A549 treated with GW870086 at 1 μM for 4 hours (cell line): Measurements from ENCODE around the gene USP17L15. TPM values are rescaled to one million over a fixed set of nuclear protein-coding genes. Genes with fewer than 3 reads are reported as not detected.

Experiments
- total RNA-seq: library from RNA; stranded (reverse); fragments of 200-300 nt; extraction: Qiagen RNA extraction; gene quantifications from 5 replicates; pipeline ENCODE4 v1.2.3, GENCODE V29; 2022; ENCODE audit warnings: low read depth

Gene USP17L15
- total RNA-seq: not detected in 5 replicates

GRCh38 chr4:9234085-9234484 is at the start of gene USP17L15:
Gene USP17L15 (plus strand): TSS chr4:9234385. CDS start chr4:9234385, 0 bp downstream.

DNA sequence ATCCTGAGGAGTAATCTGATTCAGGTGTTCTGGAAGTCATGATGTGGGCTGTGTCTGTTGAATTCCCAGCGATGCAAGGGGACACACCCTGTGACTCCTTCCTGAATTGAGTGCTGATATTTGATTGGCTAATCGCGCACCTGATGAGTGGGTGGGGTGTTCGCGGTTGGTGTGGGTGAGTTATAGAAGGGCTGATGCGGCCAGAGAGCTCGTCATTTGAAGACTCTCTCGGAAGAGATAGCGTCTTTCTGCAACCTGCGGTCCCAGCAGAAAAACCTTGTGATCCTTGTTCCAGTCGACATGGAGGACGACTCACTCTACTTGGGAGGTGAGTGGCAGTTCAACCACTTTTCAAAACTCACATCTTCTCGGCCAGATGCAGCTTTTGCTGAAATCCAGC is 23.8 kb upstream of the USP17L15 start, which contains the start of gene USP17L10:
USP17L10 (plus strand) TSS at position 301 of the 400 bp plus-strand sequence; CDS start at position 301, 0 bp downstream.

GRCh38 chr4:9215105-9215504 is 19.1 kb upstream of the USP17L15 start, which contains the start of gene USP17L11:
Gene USP17L11 (plus strand): TSS chr4:9215405. CDS start chr4:9215405, 0 bp downstream.

GRCh38 chr4:9219852-9220251 is 14.3 kb upstream of the USP17L15 start, which contains the start of gene USP17L12:
Gene USP17L12 (plus strand): TSS chr4:9220152. CDS start chr4:9220152, 0 bp downstream.

DNA sequence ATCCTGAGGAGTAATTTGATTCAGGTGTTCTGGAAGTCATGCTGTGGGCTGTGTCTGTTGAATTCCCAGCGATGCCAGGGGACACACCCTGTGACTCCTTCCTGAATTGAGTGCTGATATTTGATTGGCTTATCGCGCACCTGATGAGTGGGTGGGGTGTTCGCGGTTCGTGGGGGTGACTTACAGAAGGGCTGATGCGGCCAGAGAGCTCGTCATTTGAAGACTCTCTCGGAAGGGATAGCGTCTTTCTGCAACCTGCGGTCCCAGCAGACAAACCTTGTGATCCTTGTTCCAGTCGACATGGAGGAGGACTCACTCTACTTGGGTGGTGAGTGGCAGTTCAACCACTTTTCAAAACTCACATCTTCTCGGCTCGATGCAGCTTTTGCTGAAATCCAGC is 9.6 kb upstream of the USP17L15 start, which contains the start of gene USP17L13:
USP17L13 (plus strand) TSS at position 301 of the 400 bp plus-strand sequence; CDS start at position 301, 0 bp downstream.

DNA sequence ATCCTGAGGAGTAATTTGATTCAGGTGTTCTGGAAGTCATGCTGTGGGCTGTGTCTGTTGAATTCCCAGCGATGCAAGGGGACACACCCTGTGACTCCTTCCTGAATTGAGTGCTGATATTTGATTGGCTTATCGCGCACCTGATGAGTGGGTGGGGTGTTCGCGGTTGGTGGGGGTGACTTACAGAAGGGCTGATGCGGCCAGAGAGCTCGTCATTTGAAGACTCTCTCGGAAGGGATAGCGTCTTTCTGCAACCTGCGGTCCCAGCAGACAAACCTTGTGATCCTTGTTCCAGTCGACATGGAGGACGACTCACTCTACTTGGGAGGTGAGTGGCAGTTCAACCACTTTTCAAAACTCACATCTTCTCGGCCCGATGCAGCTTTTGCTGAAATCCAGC is 9.4 kb downstream of the USP17L15 start, which contains the start of gene USP17L17:
USP17L17 (plus strand) TSS at position 301 of the 400 bp plus-strand sequence; CDS start at position 301, 0 bp downstream.

DNA sequence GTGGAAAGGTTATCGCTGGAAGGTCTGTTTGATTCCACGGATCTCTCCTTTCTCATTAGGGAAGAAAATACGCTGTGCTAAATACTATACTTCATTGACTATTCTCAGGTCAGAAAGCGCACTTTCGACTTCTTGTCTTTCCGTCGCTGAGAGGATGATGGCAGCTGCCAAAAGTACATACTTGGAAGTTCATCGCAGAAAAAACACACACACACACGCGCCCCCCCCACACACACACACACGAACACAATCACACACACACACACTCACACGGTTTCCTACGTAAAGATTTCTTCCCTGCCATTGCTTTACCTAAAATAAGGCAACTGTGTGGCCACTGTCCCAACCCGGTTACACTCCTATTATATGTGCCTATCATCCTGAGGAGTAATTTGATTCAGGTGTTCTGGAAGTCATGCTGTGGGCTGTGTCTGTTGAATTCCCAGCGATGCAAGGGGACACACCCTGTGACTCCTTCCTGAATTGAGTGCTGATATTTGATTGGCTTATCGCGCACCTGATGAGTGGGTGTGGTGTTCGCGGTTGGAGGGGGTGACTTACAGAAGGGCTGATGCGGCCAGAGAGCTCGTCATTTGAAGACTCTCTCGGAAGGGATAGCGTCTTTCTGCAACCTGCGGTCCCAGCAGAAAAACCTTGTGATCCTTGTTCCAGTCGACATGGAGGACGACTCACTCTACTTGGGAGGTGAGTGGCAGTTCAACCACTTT is 13.9 kb downstream of the USP17L15 start, which contains the start of gene USP17L18:
USP17L18 (plus strand) TSS at position 678 of the 728 bp plus-strand sequence; CDS start at position 678, 0 bp downstream.

DNA sequence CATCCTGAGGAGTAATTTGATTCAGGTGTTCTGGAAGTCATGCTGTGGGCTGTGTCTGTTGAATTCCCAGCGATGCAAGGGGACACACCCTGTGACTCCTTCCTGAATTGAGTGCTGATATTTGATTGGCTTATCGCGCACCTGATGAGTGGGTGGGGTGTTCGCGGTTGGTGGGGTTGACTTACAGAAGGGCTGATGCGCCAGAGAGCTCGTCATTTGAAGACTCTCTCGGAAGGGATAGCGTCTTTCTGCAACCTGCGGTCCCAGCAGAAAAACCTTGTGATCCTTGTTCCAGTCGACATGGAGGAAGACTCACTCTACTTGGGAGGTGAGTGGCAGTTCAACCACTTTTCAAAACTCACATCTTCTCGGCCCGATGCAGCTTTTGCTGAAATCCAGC is 18.9 kb downstream of the USP17L15 start, which contains the start of gene USP17L19:
USP17L19 (plus strand) TSS at position 301 of the 400 bp plus-strand sequence; CDS start at position 301, 0 bp downstream.

DNA sequence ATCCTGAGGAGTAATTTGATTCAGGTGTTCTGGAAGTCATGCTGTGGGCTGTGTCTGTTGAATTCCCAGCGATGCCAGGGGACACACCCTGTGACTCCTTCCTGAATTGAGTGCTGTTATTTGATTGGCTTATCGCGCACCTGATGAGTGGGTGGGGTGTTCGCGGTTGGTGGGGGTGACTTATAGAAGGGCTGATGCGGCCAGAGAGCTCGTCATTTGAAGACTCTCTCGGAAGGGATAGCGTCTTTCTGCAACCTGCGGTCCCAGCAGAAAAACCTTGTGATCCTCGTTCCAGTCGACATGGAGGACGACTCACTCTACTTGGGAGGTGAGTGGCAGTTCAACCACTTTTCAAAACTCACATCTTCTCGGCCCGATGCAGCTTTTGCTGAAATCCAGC is 23.6 kb downstream of the USP17L15 start, which contains the start of gene USP17L20:
USP17L20 (plus strand) TSS at position 301 of the 400 bp plus-strand sequence; CDS start at position 301, 0 bp downstream.

GRCh38 chr4:9262572-9262971 is 28.4 kb downstream of the USP17L15 start, which contains the start of gene USP17L21:
Gene USP17L21 (plus strand): TSS chr4:9262872. CDS start chr4:9262872, 0 bp downstream.

DNA sequence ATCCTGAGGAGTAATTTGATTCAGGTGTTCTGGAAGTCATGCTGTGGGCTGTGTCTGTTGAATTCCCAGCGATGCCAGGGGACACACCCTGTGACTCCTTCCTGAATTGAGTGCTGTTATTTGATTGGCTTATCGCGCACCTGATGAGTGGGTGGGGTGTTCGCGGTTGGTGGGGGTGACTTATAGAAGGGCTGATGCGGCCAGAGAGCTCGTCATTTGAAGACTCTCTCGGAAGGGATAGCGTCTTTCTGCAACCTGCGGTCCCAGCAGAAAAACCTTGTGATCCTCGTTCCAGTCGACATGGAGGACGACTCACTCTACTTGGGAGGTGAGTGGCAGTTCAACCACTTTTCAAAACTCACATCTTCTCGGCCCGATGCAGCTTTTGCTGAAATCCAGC is 33.1 kb downstream of the USP17L15 start, which contains the start of gene USP17L22:
USP17L22 (plus strand) TSS at position 301 of the 400 bp plus-strand sequence; CDS start at position 301, 0 bp downstream.

Other genes with a start within 250 kb of the USP17L15 start
- 0.08 TPM in 1 of 5 replicates, not detected in the others for gene FAM90A26, start 64.0 kb upstream of the USP17L15 start, total RNA-seq
- not detected in 5 replicates for gene USP17L10, start 23.7 kb upstream of the USP17L15 start, total RNA-seq
- gene USP17L11, start 19.0 kb upstream of the USP17L15 start, total RNA-seq: not detected in 5 replicates
- gene USP17L12, start 14.2 kb upstream of the USP17L15 start, total RNA-seq: not detected in 5 replicates
- gene USP17L13, start 9.5 kb upstream of the USP17L15 start, total RNA-seq: not detected in 5 replicates
- gene USP17L17, start 9.5 kb downstream of the USP17L15 start, total RNA-seq: not detected in 5 replicates
- gene USP17L18, start 14.2 kb downstream of the USP17L15 start, total RNA-seq: not detected in 5 replicates
- not detected in 5 replicates for gene USP17L19, start 19.0 kb downstream of the USP17L15 start, total RNA-seq
- gene USP17L20, start 23.7 kb downstream of the USP17L15 start, total RNA-seq: not detected in 5 replicates
- not detected in 5 replicates for gene USP17L21, start 28.5 kb downstream of the USP17L15 start, total RNA-seq
- gene USP17L22, start 33.2 kb downstream of the USP17L15 start, total RNA-seq: not detected in 5 replicates
- not detected in 5 replicates for gene USP17L24, start 90.8 kb downstream of the USP17L15 start, total RNA-seq
- not detected in 5 replicates for gene USP17L25, start 95.5 kb downstream of the USP17L15 start, total RNA-seq
- not detected in 5 replicates for gene USP17L26, start 100.3 kb downstream of the USP17L15 start, total RNA-seq
- gene USP17L5, start 105.0 kb downstream of the USP17L15 start, total RNA-seq: not detected in 5 replicates
- not detected in 5 replicates for gene USP17L27, start 109.8 kb downstream of the USP17L15 start, total RNA-seq
- gene USP17L28, start 114.5 kb downstream of the USP17L15 start, total RNA-seq: not detected in 5 replicates
- gene USP17L29, start 119.3 kb downstream of the USP17L15 start, total RNA-seq: not detected in 5 replicates
- gene USP17L30, start 128.7 kb downstream of the USP17L15 start, total RNA-seq: not detected in 5 replicates
- not detected in 5 replicates for gene DEFB131A, start 210.0 kb downstream of the USP17L15 start, total RNA-seq